MM.1S (cell line): ENCODE data around the gene FAXDC2.

ENCODE experiments used
- EZH2 ChIP-seq: fragments of 300-600 bp; sonication (generic); optimal IDR thresholded peaks from 2 replicates; pipeline ENCODE3; 2017; ENCODE audit warnings: low read depth, mild to moderate bottlenecking, antibody characterized with exemption, low read length, mixed read lengths
- EZH2phosphoT487 ChIP-seq: fragments of 300-600 bp; sonication (generic); IDR thresholded peaks from 2 replicates; pipeline ENCODE4 v1.6.1; 2018; ENCODE audit warnings: antibody characterized with exemption, low read length
- TF ChIP-seq, protein P1 (sequence below): fragments of 300-600 bp; sonication (generic); IDR thresholded peaks from 2 replicates; pipeline ENCODE4 v1.5.1; 2016; ENCODE audit warnings: antibody characterized with exemption, low read length, mixed read lengths

- TF ChIP-seq, protein P1, sequence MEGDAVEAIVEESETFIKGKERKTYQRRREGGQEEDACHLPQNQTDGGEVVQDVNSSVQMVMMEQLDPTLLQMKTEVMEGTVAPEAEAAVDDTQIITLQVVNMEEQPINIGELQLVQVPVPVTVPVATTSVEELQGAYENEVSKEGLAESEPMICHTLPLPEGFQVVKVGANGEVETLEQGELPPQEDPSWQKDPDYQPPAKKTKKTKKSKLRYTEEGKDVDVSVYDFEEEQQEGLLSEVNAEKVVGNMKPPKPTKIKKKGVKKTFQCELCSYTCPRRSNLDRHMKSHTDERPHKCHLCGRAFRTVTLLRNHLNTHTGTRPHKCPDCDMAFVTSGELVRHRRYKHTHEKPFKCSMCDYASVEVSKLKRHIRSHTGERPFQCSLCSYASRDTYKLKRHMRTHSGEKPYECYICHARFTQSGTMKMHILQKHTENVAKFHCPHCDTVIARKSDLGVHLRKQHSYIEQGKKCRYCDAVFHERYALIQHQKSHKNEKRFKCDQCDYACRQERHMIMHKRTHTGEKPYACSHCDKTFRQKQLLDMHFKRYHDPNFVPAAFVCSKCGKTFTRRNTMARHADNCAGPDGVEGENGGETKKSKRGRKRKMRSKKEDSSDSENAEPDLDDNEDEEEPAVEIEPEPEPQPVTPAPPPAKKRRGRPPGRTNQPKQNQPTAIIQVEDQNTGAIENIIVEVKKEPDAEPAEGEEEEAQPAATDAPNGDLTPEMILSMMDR: no peak
- TF ChIP-seq EZH2 (no peak), EZH2phosphoT487 (no peak)
Observed at GRCh38 chr5:154849264-154849785, 1.1 kb downstream of the FAXDC2 start.
